Measurements from ENCODE around the gene LIPF. TPM values are rescaled to one million over a fixed set of nuclear protein-coding genes. Genes with fewer than 3 reads are reported as not detected.

LIPF gene, protein sequence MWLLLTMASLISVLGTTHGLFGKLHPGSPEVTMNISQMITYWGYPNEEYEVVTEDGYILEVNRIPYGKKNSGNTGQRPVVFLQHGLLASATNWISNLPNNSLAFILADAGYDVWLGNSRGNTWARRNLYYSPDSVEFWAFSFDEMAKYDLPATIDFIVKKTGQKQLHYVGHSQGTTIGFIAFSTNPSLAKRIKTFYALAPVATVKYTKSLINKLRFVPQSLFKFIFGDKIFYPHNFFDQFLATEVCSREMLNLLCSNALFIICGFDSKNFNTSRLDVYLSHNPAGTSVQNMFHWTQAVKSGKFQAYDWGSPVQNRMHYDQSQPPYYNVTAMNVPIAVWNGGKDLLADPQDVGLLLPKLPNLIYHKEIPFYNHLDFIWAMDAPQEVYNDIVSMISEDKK
- total RNA-seq (not detected), total RNA-seq (0 reads per million in 2 donors)

- H3K4me1 Mint-ChIP-seq, result peaks cover 1% of the 10 kb centered on the region
- ATAC-seq, result no peak
- H3K36me3 Mint-ChIP-seq (ENCODE audit: low read depth), result no peaks in the 10 kb centered on the region
- H3K4me3 Mint-ChIP-seq, result no peak within 1 kb of the TSS
- peaks cover 14% of the 10 kb centered on the region for H3K27me3 Mint-ChIP-seq
- no peak for DNase-seq
- H3K27ac Mint-ChIP-seq, result no peak within 1 kb of the TSS
- H3K9me3 ChIP-seq (ENCODE audit: control insufficient read depth, low read length, poor library complexity, severe bottlenecking), result no peaks in the 10 kb centered on the region
These were observed at the start of gene LIPF for GRCh38 chr10:88664142-88664541. Gene LIPF (plus strand): TSS chr10:88664442. CDS start chr10:88667298, 2,856 bp downstream.

DNA sequence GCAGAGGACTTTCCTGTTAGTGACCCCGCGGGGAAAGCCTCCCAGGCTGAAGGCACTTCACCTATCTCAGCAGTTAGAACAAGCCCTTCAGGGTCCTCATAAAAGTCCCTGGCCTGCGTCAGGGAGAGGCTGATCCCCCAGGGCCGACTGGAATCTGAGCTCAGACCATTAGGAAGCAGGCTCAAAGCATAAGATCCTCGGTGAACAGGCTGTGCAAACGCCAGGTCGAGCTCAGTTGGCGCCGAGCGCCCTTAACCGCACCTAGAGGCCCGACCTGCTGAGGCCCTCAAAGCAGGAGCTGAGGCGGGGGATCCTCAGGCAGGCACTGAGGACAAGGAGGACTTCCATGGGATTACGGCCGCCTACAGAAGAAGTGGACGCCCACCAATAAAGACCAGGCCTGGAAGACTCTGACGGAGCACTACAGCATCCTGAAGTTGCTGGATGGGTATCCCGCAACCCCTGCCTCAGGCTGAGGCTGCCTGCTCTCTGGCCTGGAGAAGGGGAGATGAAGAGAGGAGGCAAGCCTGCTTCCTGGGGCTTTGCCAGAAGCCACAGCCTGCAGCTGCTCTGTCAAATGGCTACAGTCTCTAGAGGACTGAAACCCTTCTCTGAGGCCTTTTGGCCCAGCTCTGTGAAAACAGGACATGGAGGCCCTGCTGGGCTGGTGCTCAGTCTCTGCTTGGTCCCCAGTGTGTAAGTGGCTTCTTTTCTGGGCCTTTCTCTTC lies 47.8 kb upstream of the LIPF start:
- H3K27ac Mint-ChIP-seq, result peak overlapping the region; percentile 45
- H3K9me3 ChIP-seq (ENCODE audit: control insufficient read depth, low read length, poor library complexity, severe bottlenecking), result no peaks in the 10 kb centered on the region
- peaks cover 4% of the 10 kb centered on the region for H3K4me1 Mint-ChIP-seq
- H3K4me3 Mint-ChIP-seq, result no peak overlapping the region
- no peaks in the 10 kb centered on the region for H3K36me3 Mint-ChIP-seq (ENCODE audit: low read depth)
- H3K27me3 Mint-ChIP-seq, result no peaks in the 10 kb centered on the region
- ATAC-seq (no peak), DNase-seq (no peak)

GRCh38 chr10:88617772-88618300 lies 46.4 kb upstream of the LIPF start:
- Mint-ChIP-seq H3K4me3 (no peak overlapping the region), H3K36me3 (ENCODE audit: low read depth) (no peaks in the 10 kb centered on the region), H3K27ac (no peak overlapping the region), H3K4me1 (peaks cover 4% of the 10 kb centered on the region), H3K27me3 (no peaks in the 10 kb centered on the region)
- H3K9me3 ChIP-seq (ENCODE audit: control insufficient read depth, low read length, poor library complexity, severe bottlenecking), result no peaks in the 10 kb centered on the region
- DNase-seq, result no peak
- no peak for ATAC-seq

- ATAC-seq, result no peak
- no peaks in the 10 kb centered on the region for H3K27me3 Mint-ChIP-seq
These were observed 45.7 kb upstream of the LIPF start for GRCh38 chr10:88618496-88618895.

DNA sequence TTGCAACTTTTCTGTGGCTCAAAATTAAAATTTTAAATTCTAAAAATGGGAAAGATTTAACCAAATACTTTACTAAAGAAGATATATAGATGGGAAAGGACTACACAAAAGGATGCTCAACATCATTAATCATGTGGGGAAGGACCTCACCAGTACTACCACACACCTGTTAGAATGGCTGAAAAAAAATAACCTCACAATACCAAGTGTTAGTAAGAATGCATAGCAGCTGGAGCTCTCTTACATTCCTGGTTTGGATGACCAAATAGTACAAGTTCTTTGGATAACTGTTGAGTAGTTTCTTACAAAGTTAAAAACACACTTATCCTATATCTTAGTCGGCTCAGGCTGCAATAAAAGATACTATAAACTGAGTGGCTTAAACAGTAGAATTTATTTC lies 43.8 kb upstream of the LIPF start:
- no peaks in the 10 kb centered on the region for H3K9me3 ChIP-seq (ENCODE audit: control insufficient read depth, low read length, poor library complexity, severe bottlenecking)
- Mint-ChIP-seq H3K4me1 (peaks cover 4% of the 10 kb centered on the region), H3K4me3 (no peak overlapping the region), H3K36me3 (ENCODE audit: low read depth) (no peaks in the 10 kb centered on the region), H3K27me3 (peaks cover 4% of the 10 kb centered on the region), H3K27ac (no peak overlapping the region)
- DNase-seq, result no peak
- no peak for ATAC-seq

More at GRCh38 chr10:88618496-88618895, 45.7 kb upstream of the LIPF start:
- Mint-ChIP-seq H3K36me3 (ENCODE audit: low read depth) (no peaks in the 10 kb centered on the region), H3K27ac (no peak overlapping the region), H3K4me1 (peaks cover 4% of the 10 kb centered on the region), H3K4me3 (no peak overlapping the region)
- DNase-seq, result no peak
- no peaks in the 10 kb centered on the region for H3K9me3 ChIP-seq (ENCODE audit: control insufficient read depth, low read length, poor library complexity, severe bottlenecking)

DNA sequence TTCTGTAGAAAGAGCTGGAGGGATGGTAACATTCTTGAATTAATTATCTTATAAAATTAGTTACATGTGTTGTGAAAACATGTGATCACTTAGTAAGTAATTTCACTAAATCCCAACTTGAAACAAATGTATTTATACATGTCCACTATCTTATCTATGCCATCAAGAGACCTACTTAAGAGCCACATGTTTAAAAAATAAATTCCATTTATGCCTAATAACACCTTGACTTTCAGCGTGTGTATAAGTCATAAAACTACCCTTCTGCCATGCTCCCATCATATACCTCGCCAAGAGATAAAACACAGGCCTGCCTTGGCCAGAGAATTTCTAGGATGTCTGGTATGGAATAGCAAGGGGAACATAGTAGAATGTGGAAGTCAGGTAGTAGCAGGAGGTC lies 40.4 kb upstream of the LIPF start:
- H3K27ac Mint-ChIP-seq, result no peak overlapping the region
- DNase-seq, result no peak
- no peaks in the 10 kb centered on the region for H3K9me3 ChIP-seq (ENCODE audit: control insufficient read depth, low read length, poor library complexity, severe bottlenecking)
- H3K4me1 Mint-ChIP-seq, result no peaks in the 10 kb centered on the region
- H3K27me3 Mint-ChIP-seq, result peaks cover 4% of the 10 kb centered on the region
- no peak for ATAC-seq
- H3K36me3 Mint-ChIP-seq (ENCODE audit: low read depth), result no peaks in the 10 kb centered on the region
- H3K4me3 Mint-ChIP-seq, result no peak overlapping the region

DNA sequence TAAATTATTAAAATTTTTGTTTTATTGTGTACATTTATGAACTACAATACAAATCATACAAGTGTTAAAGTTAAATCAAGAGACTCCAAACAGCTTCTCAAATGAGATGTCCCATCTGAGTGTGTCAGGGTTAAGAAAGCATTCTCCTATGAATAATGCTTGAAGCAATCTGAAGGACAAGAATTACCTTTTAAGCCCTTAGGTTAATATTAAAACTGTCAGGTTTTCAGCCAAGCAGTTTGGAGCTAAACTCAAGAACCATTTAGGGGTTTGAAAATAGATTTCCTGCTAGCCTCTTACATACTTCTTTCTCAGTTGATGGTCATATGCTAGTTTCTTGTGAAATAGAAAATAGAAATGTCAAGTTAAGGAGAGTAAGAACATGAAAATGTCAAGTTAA lies 39.4 kb upstream of the LIPF start:
- no peak overlapping the region for H3K4me3 Mint-ChIP-seq
- no peaks in the 10 kb centered on the region for H3K4me1 Mint-ChIP-seq
- H3K27ac Mint-ChIP-seq, result no peak overlapping the region

DNA sequence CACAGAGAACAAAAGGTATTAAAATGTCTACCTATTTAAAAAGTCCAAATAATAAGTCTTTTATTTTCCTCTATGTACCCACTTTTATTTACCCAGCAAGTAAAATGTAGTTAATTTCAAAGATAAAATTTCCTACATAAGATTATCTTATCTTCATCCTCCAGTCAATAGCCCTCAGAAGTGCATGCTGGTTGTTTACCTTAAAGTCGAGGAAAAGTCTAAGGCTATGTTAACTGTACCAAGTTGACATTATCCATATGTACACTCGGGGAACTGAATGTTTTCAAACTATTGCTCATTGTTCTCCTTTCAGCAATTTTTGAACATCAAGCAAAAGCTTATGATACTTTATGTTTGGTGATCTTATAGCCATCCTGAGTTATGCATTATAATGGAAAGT lies 24.1 kb upstream of the LIPF start:
- H3K36me3 Mint-ChIP-seq (ENCODE audit: low read depth), result no peaks in the 10 kb centered on the region
- H3K4me1 Mint-ChIP-seq, result no peaks in the 10 kb centered on the region
- no peaks in the 10 kb centered on the region for H3K9me3 ChIP-seq (ENCODE audit: control insufficient read depth, low read length, poor library complexity, severe bottlenecking)
- no peak overlapping the region for H3K4me3 Mint-ChIP-seq
- DNase-seq (no peak), ATAC-seq (no peak)
- H3K27me3 Mint-ChIP-seq, result peaks cover 23% of the 10 kb centered on the region
- H3K27ac Mint-ChIP-seq, result no peak overlapping the region

More for the DNA sequence above, 39.4 kb upstream of the LIPF start:
- no peaks in the 10 kb centered on the region for H3K9me3 ChIP-seq (ENCODE audit: control insufficient read depth, low read length, poor library complexity, severe bottlenecking)
- no peak for DNase-seq
- Mint-ChIP-seq H3K27me3 (peaks cover 4% of the 10 kb centered on the region), H3K36me3 (ENCODE audit: low read depth) (no peaks in the 10 kb centered on the region)
- ATAC-seq, result no peak

GRCh38 chr10:88642209-88642608 lies 22.0 kb upstream of the LIPF start:
- Mint-ChIP-seq H3K4me1 (no peaks in the 10 kb centered on the region), H3K36me3 (ENCODE audit: low read depth) (peaks cover 2% of the 10 kb centered on the region), H3K27me3 (peaks cover 19% of the 10 kb centered on the region), H3K27ac (no peak overlapping the region), H3K4me3 (no peak overlapping the region)
- DNase-seq, result no peak
- H3K9me3 ChIP-seq (ENCODE audit: control insufficient read depth, low read length, poor library complexity, severe bottlenecking), result no peaks in the 10 kb centered on the region
- ATAC-seq, result no peak

- no peak overlapping the region for H3K4me3 Mint-ChIP-seq
- H3K27me3 Mint-ChIP-seq, result peaks cover 20% of the 10 kb centered on the region
- H3K9me3 ChIP-seq (ENCODE audit: control insufficient read depth, low read length, poor library complexity, severe bottlenecking), result no peaks in the 10 kb centered on the region
- peaks cover 2% of the 10 kb centered on the region for H3K36me3 Mint-ChIP-seq (ENCODE audit: low read depth)
- H3K4me1 Mint-ChIP-seq, result no peaks in the 10 kb centered on the region
- H3K27ac Mint-ChIP-seq, result no peak overlapping the region
- DNase-seq (no peak), ATAC-seq (no peak)
These were observed 21.3 kb upstream of the LIPF start for GRCh38 chr10:88642963-88643362.

GRCh38 chr10:88647061-88647615 lies 17.1 kb upstream of the LIPF start:
- Mint-ChIP-seq H3K27me3 (peaks cover 28% of the 10 kb centered on the region), H3K4me3 (no peak overlapping the region)

GRCh38 chr10:88651101-88651551 lies 13.1 kb upstream of the LIPF start:
- H3K27me3 Mint-ChIP-seq, result peaks cover 27% of the 10 kb centered on the region
- H3K4me3 Mint-ChIP-seq, result no peak overlapping the region
- DNase-seq, result no peak
- no peak overlapping the region for H3K27ac Mint-ChIP-seq
- H3K4me1 Mint-ChIP-seq, result no peaks in the 10 kb centered on the region
- ATAC-seq, result no peak
- H3K9me3 ChIP-seq (ENCODE audit: control insufficient read depth, low read length, poor library complexity, severe bottlenecking), result no peaks in the 10 kb centered on the region
- no peaks in the 10 kb centered on the region for H3K36me3 Mint-ChIP-seq (ENCODE audit: low read depth)

More at GRCh38 chr10:88647061-88647615, 17.1 kb upstream of the LIPF start:
- ATAC-seq (no peak), DNase-seq (no peak)
- H3K36me3 Mint-ChIP-seq (ENCODE audit: low read depth), result peaks cover 2% of the 10 kb centered on the region
- H3K9me3 ChIP-seq (ENCODE audit: control insufficient read depth, low read length, poor library complexity, severe bottlenecking), result no peaks in the 10 kb centered on the region
- no peaks in the 10 kb centered on the region for H3K4me1 Mint-ChIP-seq
- H3K27ac Mint-ChIP-seq, result no peak overlapping the region

DNA sequence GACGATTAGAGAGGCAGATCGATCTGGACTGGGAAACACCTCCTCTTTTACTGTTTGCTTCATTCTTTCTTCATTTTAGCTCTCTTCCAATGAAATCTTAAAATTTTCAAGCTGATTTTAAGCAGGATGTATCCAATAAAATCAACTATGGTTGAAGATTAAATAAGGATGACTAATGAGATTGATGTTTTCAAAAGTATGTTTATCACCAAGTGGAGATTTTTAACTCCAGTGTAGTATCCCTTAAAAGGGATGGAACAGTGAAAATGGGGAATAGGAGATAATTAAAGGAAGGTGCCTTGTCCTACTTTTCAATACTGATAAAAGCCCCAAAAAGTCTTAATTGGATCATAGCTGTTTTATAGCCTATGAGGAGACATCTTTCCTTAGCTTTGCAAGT lies 11.6 kb upstream of the LIPF start:
- no peak for DNase-seq
- no peak overlapping the region for H3K4me3 Mint-ChIP-seq
- no peaks in the 10 kb centered on the region for H3K4me1 Mint-ChIP-seq
- H3K9me3 ChIP-seq (ENCODE audit: control insufficient read depth, low read length, poor library complexity, severe bottlenecking), result no peaks in the 10 kb centered on the region
- ATAC-seq, result no peak
- H3K27me3 Mint-ChIP-seq, result peaks cover 16% of the 10 kb centered on the region
- no peaks in the 10 kb centered on the region for H3K36me3 Mint-ChIP-seq (ENCODE audit: low read depth)
- no peak overlapping the region for H3K27ac Mint-ChIP-seq

All from T-helper 17 cell (primary cell).